OCI-LY3 (cell line): Measurements from ENCODE around the gene MARCHF3.

ENCODE experiments used
- CTCF ChIP-seq: fragments of 200-600, 300-600 bp; sonication (generic); IDR thresholded peaks from 2 replicates; pipeline ENCODE4 v1.5.1; 2014; ENCODE audit warnings: antibody characterized with exemption, low read length, low read depth
- EZH2phosphoT487 ChIP-seq: fragments of 200-600 bp; shearing (Covaris generic); IDR thresholded peaks from 2 replicates; pipeline ENCODE4 v1.6.1; 2018; ENCODE audit warnings: antibody characterized with exemption, mixed run types, low read depth

- TF ChIP-seq CTCF = no peak
- no peak for TF ChIP-seq EZH2phosphoT487
These were observed 115.4 kb downstream of the MARCHF3 start for GRCh38 chr5:126914801-126915436.
